Tibial nerve (tissue), 3 donors: Measurements from ENCODE around the gene SNAI3.
A peak's percentile ranks its signal among the peaks of the same experiment; 100 is the strongest.

Experiments used
- EP300 ChIP-seq, 2 donors: sonication (generic); formaldehyde crosslinking; IDR thresholded peaks; one replicate each; pipeline ENCODE4 v1.6.1; 2017; ENCODE audit warnings: antibody characterized with exemption in 2 of 2, mild to moderate bottlenecking in 1 of 2
- POLR2A ChIP-seq, 2 donors: fragments of 450-650 bp; IDR thresholded peaks; one replicate each; pipeline ENCODE4 v1.6.1; 2017; ENCODE audit warnings: antibody characterized with exemption in 2 of 2, mild to moderate bottlenecking in 2 of 2, moderate library complexity in 2 of 2

- TF ChIP-seq POLR2A (IDR thresholded peaks at IDR 0.05), result peak; percentile 42 to 94
- TF ChIP-seq EP300 (IDR thresholded peaks at IDR 0.05), result peak; percentile 84 to 94
Observed at GRCh38 chr16:88662843-88663606, 23.3 kb downstream of the SNAI3 start, which contains the start of gene MVD.
